C4-2B (cell line): ENCODE measurements around the gene TMEM59L.

Experiments
- H3K27ac ChIP-seq: fragments of 450-650 bp; 2 replicates; pipeline ENCODE4 v1.5.1; 2017
- CTCF ChIP-seq: fragments of 450-650 bp; conservative IDR thresholded peaks from 2 replicates; pipeline ENCODE4 v1.5.1; 2017; ENCODE audit warnings: mild to moderate bottlenecking
- ZFX ChIP-seq: fragments of 450-650 bp; IDR thresholded peaks from 2 replicates; pipeline ENCODE4 v1.6.1; 2017

The TMEM59L gene

GRCh38 chr19:18604820-18605159 lies 7.9 kb upstream of the TMEM59L start:
- TF ChIP-seq CTCF: no peak
- no peak for TF ChIP-seq ZFX
- H3K27ac ChIP-seq: no peak overlapping the region

- no peak overlapping the region for H3K27ac ChIP-seq
- TF ChIP-seq CTCF (no peak), ZFX (no peak)
These were observed 7.5 kb upstream of the TMEM59L start for GRCh38 chr19:18605196-18605545.

- TF ChIP-seq ZFX (no peak), CTCF (no peak)
- H3K27ac ChIP-seq: no peak overlapping the region
These were observed 7.0 kb upstream of the TMEM59L start for GRCh38 chr19:18605546-18606280.

- H3K27ac ChIP-seq: no peak within 1 kb of the TSS
These were observed 6.1 kb upstream of the TMEM59L start, which contains the start of gene CRLF1 for GRCh38 chr19:18606281-18607225. TSS of gene CRLF1 (minus strand) at chr19:18606799. CDS start at chr19:18606656, 143 bp downstream.

GRCh38 chr19:18607226-18608101 lies 5.2 kb upstream of the TMEM59L start:
- TF ChIP-seq ZFX: no peak
- no peak for TF ChIP-seq CTCF
- no peak overlapping the region for H3K27ac ChIP-seq

More at GRCh38 chr19:18606281-18607225, 6.1 kb upstream of the TMEM59L start, which contains the start of gene CRLF1:
- TF ChIP-seq CTCF (no peak), ZFX (no peak)

- TF ChIP-seq CTCF (no peak), ZFX (no peak)
- no peak overlapping the region for H3K27ac ChIP-seq
These were observed 4.4 kb upstream of the TMEM59L start for GRCh38 chr19:18608102-18608804.
